PFSK-1 (cell line): ENCODE results near the gene CORO1C.

ENCODE experiments used
- POLR2AphosphoS5 ChIP-seq: IDR thresholded peaks from 2 replicates; pipeline ENCODE4 v1.6.1; 2012; ENCODE audit warnings: low read depth, mild to moderate bottlenecking, control low read depth, low read length, moderate library complexity
- SIN3A ChIP-seq: IDR thresholded peaks from 2 replicates; pipeline ENCODE4 v1.6.1; 2012; ENCODE audit warnings: mild to moderate bottlenecking, low read length, moderate library complexity, borderline replicate concordance; ENCODE audit not compliant: insufficient read depth
- TAF1 ChIP-seq: IDR thresholded peaks from 2 replicates; pipeline ENCODE4 v1.6.1; 2012; ENCODE audit warnings: low read length, control low read depth, borderline replicate concordance; ENCODE audit not compliant: insufficient read depth
- TF ChIP-seq, protein P1 (sequence below), 2 experiments: IDR thresholded peaks; 2 replicates each; pipeline versions ENCODE4 v1.6.1 to v1.8.0; 2011 to 2012; ENCODE audit warnings: low read depth in 2 of 2, low read length in 2 of 2, control low read depth in 1 of 2, inconsistent platforms in 1 of 2, mild to moderate bottlenecking in 1 of 2, moderate library complexity in 1 of 2; ENCODE audit not compliant: insufficient read depth in 1 of 2

DNA sequence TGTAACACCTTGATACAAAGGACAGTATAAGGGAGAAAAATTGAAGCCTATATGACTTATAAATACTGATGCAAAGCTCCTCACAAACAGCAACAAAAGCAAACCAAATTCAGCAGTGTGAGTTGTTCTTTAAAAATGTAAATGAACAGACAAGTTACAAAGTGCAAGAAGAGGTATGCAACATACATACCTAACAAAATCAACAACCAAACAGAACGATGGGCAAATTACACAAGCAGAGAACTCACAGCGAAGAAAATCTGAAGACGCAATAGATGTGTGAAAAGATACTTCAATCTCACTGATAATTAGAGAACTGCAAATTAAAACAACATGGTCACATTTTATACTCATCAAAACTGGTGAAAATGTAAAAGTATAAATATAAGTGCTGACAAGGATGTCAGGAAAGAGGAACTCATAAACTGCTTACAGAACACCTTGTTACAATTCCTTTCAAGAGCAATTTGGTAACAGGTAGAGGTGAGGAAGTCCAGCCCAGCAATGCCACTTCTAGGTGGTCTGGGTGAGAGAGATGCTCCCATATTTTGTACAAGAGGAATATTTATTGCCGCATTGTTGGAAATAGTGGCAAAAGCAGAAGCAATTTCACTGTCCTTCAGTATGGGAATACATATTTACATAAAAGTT is 47.3 kb downstream of the CORO1C start:
- TF ChIP-seq SIN3A = no peak
- no peak for TF ChIP-seq POLR2AphosphoS5
- TF ChIP-seq, protein P1, sequence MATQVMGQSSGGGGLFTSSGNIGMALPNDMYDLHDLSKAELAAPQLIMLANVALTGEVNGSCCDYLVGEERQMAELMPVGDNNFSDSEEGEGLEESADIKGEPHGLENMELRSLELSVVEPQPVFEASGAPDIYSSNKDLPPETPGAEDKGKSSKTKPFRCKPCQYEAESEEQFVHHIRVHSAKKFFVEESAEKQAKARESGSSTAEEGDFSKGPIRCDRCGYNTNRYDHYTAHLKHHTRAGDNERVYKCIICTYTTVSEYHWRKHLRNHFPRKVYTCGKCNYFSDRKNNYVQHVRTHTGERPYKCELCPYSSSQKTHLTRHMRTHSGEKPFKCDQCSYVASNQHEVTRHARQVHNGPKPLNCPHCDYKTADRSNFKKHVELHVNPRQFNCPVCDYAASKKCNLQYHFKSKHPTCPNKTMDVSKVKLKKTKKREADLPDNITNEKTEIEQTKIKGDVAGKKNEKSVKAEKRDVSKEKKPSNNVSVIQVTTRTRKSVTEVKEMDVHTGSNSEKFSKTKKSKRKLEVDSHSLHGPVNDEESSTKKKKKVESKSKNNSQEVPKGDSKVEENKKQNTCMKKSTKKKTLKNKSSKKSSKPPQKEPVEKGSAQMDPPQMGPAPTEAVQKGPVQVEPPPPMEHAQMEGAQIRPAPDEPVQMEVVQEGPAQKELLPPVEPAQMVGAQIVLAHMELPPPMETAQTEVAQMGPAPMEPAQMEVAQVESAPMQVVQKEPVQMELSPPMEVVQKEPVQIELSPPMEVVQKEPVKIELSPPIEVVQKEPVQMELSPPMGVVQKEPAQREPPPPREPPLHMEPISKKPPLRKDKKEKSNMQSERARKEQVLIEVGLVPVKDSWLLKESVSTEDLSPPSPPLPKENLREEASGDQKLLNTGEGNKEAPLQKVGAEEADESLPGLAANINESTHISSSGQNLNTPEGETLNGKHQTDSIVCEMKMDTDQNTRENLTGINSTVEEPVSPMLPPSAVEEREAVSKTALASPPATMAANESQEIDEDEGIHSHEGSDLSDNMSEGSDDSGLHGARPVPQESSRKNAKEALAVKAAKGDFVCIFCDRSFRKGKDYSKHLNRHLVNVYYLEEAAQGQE (IDR thresholded peaks at IDR 0.05; ENCODE audit: insufficient read depth in 1 of 2, low read depth in 2 of 2, low read length in 2 of 2) = no peak
- TF ChIP-seq TAF1 = no peak
